PC-3 (cell line): ENCODE measurements around the gene RINL. TPM values are rescaled to one million over a fixed set of nuclear protein-coding genes. Genes with fewer than 3 reads are reported as not detected.

Experiments used
- ATAC-seq: fragments of 200-7000 bp; cut with Tn5 transposase; 2 replicates; pipeline ENCODE4 v1.9.1; 2020; ENCODE audit warnings: mild to moderate bottlenecking, moderate library complexity
- BruUV-seq: library from RNA; stranded (reverse); fragments of 400-500 nt; replicated peaks from 2 replicates; lab custom pipeline; 2021; lab: Mats Ljungman, UMichigan
- CTCF ChIA-PET: fragments of 300-600 bp; sonication (Branson Sonifier 250); formaldehyde crosslinking; loops from one replicate; lab custom pipeline; 2022; ENCODE audit warnings: antibody characterized with exemption; lab: Charles Lee
- POLR2A ChIA-PET: fragments of 300-600 bp; sonication (Branson Sonifier 250); formaldehyde crosslinking; loops from one replicate; lab custom pipeline; 2022; ENCODE audit warnings: antibody characterized with exemption; ENCODE audit not compliant: unreplicated experiment; lab: Charles Lee
- DNase-seq: peaks from one replicate; pipeline ENCODE4 v3.0.0-alpha.2; 2015
- H2AFZ ChIP-seq: fragments of 300-600 bp; sonication (generic); 2 replicates; pipeline ENCODE4 v1.6.0; 2016; ENCODE audit warnings: antibody characterized with exemption, low read length
- H3F3A ChIP-seq: fragments of 300-600 bp; sonication (generic); one replicate; pipeline ENCODE4 v1.6.0; 2017; ENCODE audit warnings: antibody characterized with exemption, low read length, control low read depth, mild to moderate bottlenecking; ENCODE audit not compliant: unreplicated experiment
- H3K27ac ChIP-seq: fragments of 300-600 bp; sonication (generic); 2 replicates; pipeline ENCODE4 v1.5.1; 2016; ENCODE audit warnings: mild to moderate bottlenecking, low read length
- H3K27me3 ChIP-seq: fragments of 300-600 bp; sonication (generic); 2 replicates; pipeline ENCODE4 v1.6.1; 2016; ENCODE audit warnings: low read length, mixed read lengths
- H3K36me3 ChIP-seq: fragments of 300-600 bp; sonication (generic); 2 replicates; pipeline ENCODE4 v1.6.1; 2016; ENCODE audit warnings: low read depth, mixed run types, low read length, mixed read lengths
- H3K4me1 ChIP-seq: fragments of 300-600 bp; sonication (generic); 2 replicates; pipeline ENCODE4 v1.5.1; 2016; ENCODE audit warnings: low read length; ENCODE audit not compliant: insufficient read depth
- H3K4me2 ChIP-seq: fragments of 300-600 bp; sonication (generic); 2 replicates; pipeline ENCODE4 v1.6.0; 2016; ENCODE audit warnings: low read length
- H3K4me3 ChIP-seq: fragments of 300-600 bp; sonication (generic); 2 replicates; pipeline ENCODE4 v1.5.1; 2016; ENCODE audit warnings: mild to moderate bottlenecking, low read length, mixed read lengths
- H3K79me2 ChIP-seq: fragments of 300-600 bp; sonication (generic); 2 replicates; pipeline ENCODE4 v1.6.1; 2017; ENCODE audit warnings: low read length, mixed read lengths
- H3K9ac ChIP-seq: fragments of 300-600 bp; sonication (generic); 2 replicates; pipeline ENCODE4 v1.6.0; 2016; ENCODE audit warnings: mild to moderate bottlenecking, low read length
- H3K9me2 ChIP-seq: fragments of 300-600 bp; sonication (generic); replicated peaks from 2 replicates; pipeline ENCODE4 v1.6.1; 2016; ENCODE audit warnings: mixed run types, low read length, mixed read lengths
- H3K9me3 ChIP-seq: fragments of 300-600 bp; sonication (generic); 2 replicates; pipeline ENCODE4 v1.6.1; 2016; ENCODE audit warnings: low read length, mixed read lengths
- H4K20me1 ChIP-seq: fragments of 300-600 bp; sonication (generic); 2 replicates; pipeline ENCODE4 v1.6.1; 2016; ENCODE audit warnings: low read length, mixed read lengths
- CTCF ChIP-seq: fragments of 300-600 bp; sonication (generic); conservative IDR thresholded peaks from 2 replicates; pipeline ENCODE4 v1.5.1; 2017; ENCODE audit warnings: antibody characterized with exemption, low read depth, mild to moderate bottlenecking, low read length
- EZH2 ChIP-seq: fragments of 300-600 bp; sonication (generic); IDR thresholded peaks from one replicate; pipeline ENCODE4 v1.6.1; 2017; ENCODE audit warnings: antibody characterized with exemption, mild to moderate bottlenecking, low read length; ENCODE audit not compliant: unreplicated experiment
- EZH2phosphoT487 ChIP-seq: fragments of 300-600 bp; sonication (generic); IDR thresholded peaks from 2 replicates; pipeline ENCODE4 v1.6.1; 2018; ENCODE audit warnings: mild to moderate bottlenecking, antibody characterized with exemption, low read length, borderline replicate concordance
- intact Hi-C: fragments of 100-400 bp; cut with micrococcal nuclease; formaldehyde crosslinking; loops from 2 replicates; pipeline ENCODE4 v1.9.0; 2023
- total RNA-seq: library from RNA; depleted of rRNA; stranded (reverse); fragments of >200 nt; gene quantifications from 2 replicates; pipeline ENCODE4 v1.2.3, GENCODE V29; 2014

RINL gene
- total RNA-seq, 1 experiment from 2014 or later = 3.2 TPM

GRCh38 chr19:38849147-38849859 is 28.8 kb downstream of the RINL start:
- Histone ChIP-seq H4K20me1 (peaks cover 26% of the 10 kb centered on the region; the same call in 1 of the 2 replicates), H3K4me1 (peaks cover 28% of the 10 kb centered on the region), H3K79me2 (peaks cover 57% of the 10 kb centered on the region), H3K9ac (peak overlapping the region; percentile 99), H3K27me3 (no peaks in the 10 kb centered on the region), H3K36me3 (peaks cover 34% of the 10 kb centered on the region), H3K27ac (peak overlapping the region; percentile 97), H3K9me2 (no peaks in the 10 kb centered on the region), H2AFZ (peak overlapping the region; percentile 53; the same call in 1 of the 2 replicates), H3K4me3 (peak overlapping the region; percentile 83), H3K4me2 (peak overlapping the region; percentile 97), H3F3A (no peaks in the 10 kb centered on the region), H3K9me3 (no peaks in the 10 kb centered on the region)
- TF ChIP-seq EZH2phosphoT487 = no peak
- no peak for TF ChIP-seq CTCF
- no peak for TF ChIP-seq EZH2
- BruUV-seq = no TSS peak
- intact Hi-C loops = no loop called here
- ChIA-PET POLR2A (interaction anchor here (0.6 to 0.7 kb wide), 6 partner anchors 11 to 582 kb away, joined by 3 to 21 read pairs (median 5); no protein-coding TSS in a partner anchor), CTCF (no interaction called here)
- DNase-seq (peak; percentile 94), ATAC-seq (peak; percentile 12)

- Histone ChIP-seq H3K79me2 (peaks cover 65% of the 10 kb centered on the region), H3K27ac (peak overlapping the region; percentile 97), H3K4me3 (peak overlapping the region; percentile 83), H2AFZ (no peak overlapping the region), H3K27me3 (no peaks in the 10 kb centered on the region), H3K36me3 (peaks cover 42% of the 10 kb centered on the region), H3K9ac (peak overlapping the region; percentile 99), H3F3A (peaks cover 3% of the 10 kb centered on the region), H3K9me2 (no peaks in the 10 kb centered on the region), H4K20me1 (peaks cover 32% of the 10 kb centered on the region; the same call in 1 of the 2 replicates), H3K9me3 (no peaks in the 10 kb centered on the region), H3K4me1 (peaks cover 28% of the 10 kb centered on the region), H3K4me2 (peak overlapping the region; percentile 97)
- TF ChIP-seq EZH2 (no peak), EZH2phosphoT487 (no peak), CTCF (no peak)
- TSS peak; percentile 33 for BruUV-seq
- ATAC-seq = no peak
- intact Hi-C loops = no loop called here
- no peak for DNase-seq
- ChIA-PET POLR2A (interaction anchor here (0.6 to 0.7 kb wide), 5 partner anchors 11 to 581 kb away, joined by 3 to 21 read pairs (median 4); no protein-coding TSS in a partner anchor), CTCF (no interaction called here)
Measured at GRCh38 chr19:38848299-38849146, 29.6 kb downstream of the RINL start.
